Adipose tissue (tissue), 3 donors: Measurements from ENCODE around the gene CHPF. TPM values are rescaled to one million over a fixed set of nuclear protein-coding genes. Genes with fewer than 3 reads are reported as not detected.

Source experiments
- H3K27ac ChIP-seq: one replicate; pipeline ENCODE4 v1.5.1; 2013; ENCODE audit warnings: low read depth, low read length
- WGBS, 3 donors: extraction: QIAGEN DNeasy Blood & Tissue Kit; methylation state at CpG; one replicate each; pipeline ENCODE4 v1.1.7; 2013; 5-methylcytosine and 5-hydroxymethylcytosine counted together
- polyA plus RNA-seq, 3 donors: library from polyadenylated mRNA; stranded (reverse); fragments of 200-250 nt; gene quantifications; one replicate each; pipeline ENCODE4 v1.2.3, GENCODE V29; 2013
- donor health status: healthy with polysubstance abuse.
- donor health status: Bipolar disorder and iron deficiency.
- donor health status: healthy.

CHPF gene
- polyA plus RNA-seq, 3 donors = 15.7 to 113 (median 21.8) TPM

- no peak overlapping the region for H3K27ac ChIP-seq
- 6 to 14% (median 10%) methylated on average over 10 to 14 of the region's 14 CpGs for WGBS, 3 donors
Observed at GRCh38 chr2:219508971-219509779, 34.4 kb downstream of the CHPF start.

GRCh38 chr2:219508444-219508734 lies 35.2 kb downstream of the CHPF start:
- 62 to 71% (median 64%) methylated on average over 4 of the region's 4 CpGs for WGBS, 3 donors

GRCh38 chr2:219507581-219508443 lies 35.8 kb downstream of the CHPF start:
- 52 to 62% (median 58%) methylated on average over 8 of the region's 8 CpGs for WGBS, 3 donors
- no peak overlapping the region for H3K27ac ChIP-seq

More at GRCh38 chr2:219508444-219508734, 35.2 kb downstream of the CHPF start:
- H3K27ac ChIP-seq = no peak overlapping the region

GRCh38 chr2:219506802-219507526 lies 36.6 kb downstream of the CHPF start:
- H3K27ac ChIP-seq = no peak overlapping the region
- WGBS, 3 donors = 78 to 87% (median 85%) methylated on average over 17 of the region's 17 CpGs

GRCh38 chr2:219506153-219506801 lies 37.3 kb downstream of the CHPF start:
- 85 to 89% (median 86%) methylated on average over 21 to 23 of the region's 23 CpGs for WGBS, 3 donors
- no peak overlapping the region for H3K27ac ChIP-seq

GRCh38 chr2:219505585-219505984 lies 38.0 kb downstream of the CHPF start:
- H3K27ac ChIP-seq = no peak overlapping the region
- WGBS, 3 donors = 87 to 90% (median 90%) methylated on average over 9 of the region's 9 CpGs

GRCh38 chr2:219502618-219503017 lies 41.0 kb downstream of the CHPF start:
- H3K27ac ChIP-seq = no peak overlapping the region

- H3K27ac ChIP-seq = no peak overlapping the region
- WGBS, 3 donors = 91 to 93% (median 91%) methylated on average over 14 of the region's 14 CpGs
Observed at GRCh38 chr2:219501849-219502248, 41.8 kb downstream of the CHPF start.

GRCh38 chr2:219500135-219500534 lies 43.5 kb downstream of the CHPF start:
- no peak overlapping the region for H3K27ac ChIP-seq
- WGBS, 3 donors = 88 to 96% (median 92%) methylated on average over 2 of the region's 2 CpGs

- H3K27ac ChIP-seq = no peak overlapping the region
- 46 to 66% (median 57%) methylated on average over 1 of the region's 1 CpG for WGBS, 3 donors
Observed at GRCh38 chr2:219499555-219499954, 44.1 kb downstream of the CHPF start.

- H3K27ac ChIP-seq = no peak overlapping the region
- 0 to 2% (median 0%) methylated on average over 3 of the region's 3 CpGs for WGBS, 3 donors
Observed at GRCh38 chr2:219499058-219499307, 44.6 kb downstream of the CHPF start.

- 0% methylated on average over 48 to 49 of the region's 49 CpGs for WGBS, 3 donors
- H3K27ac ChIP-seq = peak within 1 kb of the TSS; percentile 73
Observed at GRCh38 chr2:219498280-219499057, 45.1 kb downstream of the CHPF start, which contains the start of gene GMPPA. TSS of gene GMPPA (plus strand) at chr2:219498891. CDS start at chr2:219499976, 1,085 bp downstream.

GRCh38 chr2:219497495-219498279 lies 45.9 kb downstream of the CHPF start:
- peak overlapping the region; percentile 73 for H3K27ac ChIP-seq
- WGBS, 3 donors = 1 to 4% (median 3%) methylated on average over 57 to 59 of the region's 59 CpGs

GRCh38 chr2:219496825-219497494 lies 46.6 kb downstream of the CHPF start:
- H3K27ac ChIP-seq = no peak overlapping the region
- 9 to 21% (median 20%) methylated on average over 49 to 61 of the region's 61 CpGs for WGBS, 3 donors

GRCh38 chr2:219496247-219496824 lies 47.3 kb downstream of the CHPF start:
- 39 to 45% (median 39%) methylated on average over 19 to 20 of the region's 20 CpGs for WGBS, 3 donors
- no peak overlapping the region for H3K27ac ChIP-seq

GRCh38 chr2:219495531-219496122 lies 48.0 kb downstream of the CHPF start:
- 27 to 33% (median 28%) methylated on average over 14 of the region's 14 CpGs for WGBS, 3 donors

More at GRCh38 chr2:219495531-219496122, 48.0 kb downstream of the CHPF start:
- H3K27ac ChIP-seq = no peak overlapping the region
